Measurements from ENCODE around the gene SLC6A17. TPM values are rescaled to one million over a fixed set of nuclear protein-coding genes. Genes with fewer than 3 reads are reported as not detected.

SLC6A17 gene
- not detected for total RNA-seq
- long read RNA-seq, result 0 reads

- H3K27ac ChIP-seq, result no peak within 1 kb of the TSS
- peaks cover 79% of the 10 kb centered on the region for H3K27me3 ChIP-seq (ENCODE audit: low read depth)
- H3K4me1 ChIP-seq, result no peaks in the 10 kb centered on the region
- no peaks in the 10 kb centered on the region for H3K9me3 ChIP-seq
- no peak for DNase-seq
- no peaks in the 10 kb centered on the region for H3K36me3 ChIP-seq
- no peak for TF ChIP-seq CTCF (IDR thresholded peaks at IDR 0.05)
- peak within 1 kb of the TSS; percentile 3 for H3K4me3 ChIP-seq
- peak in 1 of 2 donors; percentile 16 for ATAC-seq
- intact Hi-C loops (cut with DNase I), result no loop called here
Observed at GRCh38 chr1:110150330-110151174, at the start of gene SLC6A17. TSS of gene SLC6A17 (plus strand) at chr1:110150494. CDS start at chr1:110166930, 16,436 bp downstream.

GRCh38 chr1:110102081-110102480 is 48.2 kb upstream of the SLC6A17 start:
- no peaks in the 10 kb centered on the region for H3K36me3 ChIP-seq
- ATAC-seq, result no peak
- no peak overlapping the region for H3K27ac ChIP-seq
- H3K27me3 ChIP-seq (ENCODE audit: low read depth), result peaks cover 6% of the 10 kb centered on the region
- no peaks in the 10 kb centered on the region for H3K4me1 ChIP-seq
- intact Hi-C loops (cut with DNase I), result no loop called here
- no peak overlapping the region for H3K4me3 ChIP-seq
- no peak for TF ChIP-seq CTCF (IDR thresholded peaks at IDR 0.05)
- DNase-seq, result no peak
- no peaks in the 10 kb centered on the region for H3K9me3 ChIP-seq

- peak; percentile 94 for TF ChIP-seq CTCF (IDR thresholded peaks at IDR 0.05)
- intact Hi-C loops (cut with DNase I), result no loop called here
- Histone ChIP-seq H3K27ac (no peak overlapping the region), H3K27me3 (ENCODE audit: low read depth) (no peaks in the 10 kb centered on the region), H3K4me1 (no peaks in the 10 kb centered on the region), H3K9me3 (no peaks in the 10 kb centered on the region), H3K36me3 (no peaks in the 10 kb centered on the region), H3K4me3 (no peak overlapping the region)
- ATAC-seq (peak; percentile 84 to 85), DNase-seq (peak; percentile 69)
Observed at GRCh38 chr1:110106013-110106941, 44.0 kb upstream of the SLC6A17 start.

- no peaks in the 10 kb centered on the region for H3K9me3 ChIP-seq
- H3K36me3 ChIP-seq, result no peaks in the 10 kb centered on the region
- H3K4me3 ChIP-seq, result no peak overlapping the region
- no peaks in the 10 kb centered on the region for H3K4me1 ChIP-seq
- DNase-seq (no peak), ATAC-seq (no peak)
- H3K27ac ChIP-seq, result no peak overlapping the region
- TF ChIP-seq CTCF (IDR thresholded peaks at IDR 0.05), result no peak
- H3K27me3 ChIP-seq (ENCODE audit: low read depth), result no peaks in the 10 kb centered on the region
- intact Hi-C loops (cut with DNase I), result no loop called here
Observed at GRCh38 chr1:110107867-110108469, 42.3 kb upstream of the SLC6A17 start.

- Histone ChIP-seq H3K27me3 (ENCODE audit: low read depth) (peaks cover 12% of the 10 kb centered on the region), H3K9me3 (no peaks in the 10 kb centered on the region), H3K27ac (no peak overlapping the region), H3K36me3 (no peaks in the 10 kb centered on the region), H3K4me3 (no peak overlapping the region), H3K4me1 (no peaks in the 10 kb centered on the region)
- intact Hi-C loops (cut with DNase I), result no loop called here
- no peak for TF ChIP-seq CTCF (IDR thresholded peaks at IDR 0.05)
- DNase-seq (no peak), ATAC-seq (no peak)
Observed at GRCh38 chr1:110111081-110111480, 39.2 kb upstream of the SLC6A17 start.
